Measurements from ENCODE around the gene CAPS. TPM values are rescaled to one million over a fixed set of nuclear protein-coding genes. Genes with fewer than 3 reads are reported as not detected.
"Not testable (repeated sequence)": the region's sequence is repeated elsewhere in the genome, so short reads cannot be mapped to it uniquely, and the experiment has no call there.

Gene CAPS
- total RNA-seq, 2 donors from 2014 or later: 6.6 to 6.7 TPM

- H3K27ac Mint-ChIP-seq; H3K27ac ChIP-seq (ENCODE audit: low read depth, low read length); H3K9ac ChIP-seq (ENCODE audit: extremely low read depth, low read length, poor library complexity, severe bottlenecking); H3K4me1 Mint-ChIP-seq; H3K36me3 Mint-ChIP-seq (ENCODE audit: low read depth); H3K27me3 Mint-ChIP-seq (ENCODE audit: insufficient read depth); H3K9me3 ChIP-seq (ENCODE audit: control insufficient read depth, low read length); H3K27me3 ChIP-seq (ENCODE audit: control insufficient read depth, insufficient read depth, low read length, poor library complexity, severe bottlenecking); H3K4me1 ChIP-seq (ENCODE audit: control insufficient read depth, insufficient read depth, low read length); H3K4me3 Mint-ChIP-seq; DNase-seq; H3K4me3 ChIP-seq (ENCODE audit: low read length); H3K9me3 Mint-ChIP-seq; H3K36me3 ChIP-seq (ENCODE audit: control insufficient read depth, insufficient read depth, low read length): not testable (repeated sequence)
- WGBS, 2 experiments (ENCODE audit: insufficient coverage in 1 of 2, insufficient read length in 1 of 2): 79 to 86% methylated on average over 7 to 11 of the region's 11 CpGs
Measured at GRCh38 chr19:5884065-5884811, 29.8 kb upstream of the CAPS start.

- Histone ChIP-seq H3K27ac (ENCODE audit: low read depth, low read length) (no peak overlapping the region), H3K9ac (ENCODE audit: extremely low read depth, low read length, poor library complexity, severe bottlenecking) (no peak overlapping the region), H3K9me3 (ENCODE audit: control insufficient read depth, low read length) (no peaks in the 10 kb centered on the region), H3K27me3 (ENCODE audit: control insufficient read depth, insufficient read depth, low read length, poor library complexity, severe bottlenecking) (no peaks in the 10 kb centered on the region), H3K4me1 (ENCODE audit: control insufficient read depth, insufficient read depth, low read length) (no peaks in the 10 kb centered on the region), H3K36me3 (ENCODE audit: control insufficient read depth, insufficient read depth, low read length) (no peaks in the 10 kb centered on the region), H3K4me3 (ENCODE audit: low read length) (no peak overlapping the region)
- Mint-ChIP-seq H3K27ac (no peak overlapping the region), H3K4me1 (peaks cover 3% of the 10 kb centered on the region), H3K36me3 (ENCODE audit: low read depth) (no peaks in the 10 kb centered on the region), H3K9me3 (no peaks in the 10 kb centered on the region), H3K27me3 (ENCODE audit: insufficient read depth) (peaks cover 2% of the 10 kb centered on the region), H3K4me3 (no peak overlapping the region)
- 88 to 92% methylated on average over 14 to 17 of the region's 17 CpGs for WGBS, 2 experiments (ENCODE audit: insufficient coverage in 1 of 2, insufficient read length in 1 of 2)
- DNase-seq: no peak
- no peak for TF ChIP-seq CTCF (conservative IDR thresholded peaks at IDR 0.05)
Measured at GRCh38 chr19:5889288-5889971, 24.6 kb upstream of the CAPS start.

- no peaks in the 10 kb centered on the region for H3K4me1 ChIP-seq (ENCODE audit: control insufficient read depth, insufficient read depth, low read length)
- Mint-ChIP-seq H3K27me3 (ENCODE audit: insufficient read depth) (peaks cover 2% of the 10 kb centered on the region), H3K27ac (no peak overlapping the region), H3K9me3 (no peaks in the 10 kb centered on the region), H3K4me3 (no peak overlapping the region), H3K36me3 (ENCODE audit: low read depth) (no peaks in the 10 kb centered on the region), H3K4me1 (peaks cover 3% of the 10 kb centered on the region)
- TF ChIP-seq CTCF (conservative IDR thresholded peaks at IDR 0.05): no peak
- DNase-seq: no peak
- H3K27me3 ChIP-seq (ENCODE audit: control insufficient read depth, insufficient read depth, low read length, poor library complexity, severe bottlenecking): no peaks in the 10 kb centered on the region
- H3K9me3 ChIP-seq (ENCODE audit: control insufficient read depth, low read length): no peaks in the 10 kb centered on the region
- no peak overlapping the region for H3K9ac ChIP-seq (ENCODE audit: extremely low read depth, low read length, poor library complexity, severe bottlenecking)
- 75 to 79% methylated on average over 9 to 10 of the region's 10 CpGs for WGBS, 2 experiments (ENCODE audit: insufficient coverage in 1 of 2, insufficient read length in 1 of 2)
- no peak overlapping the region for H3K4me3 ChIP-seq (ENCODE audit: low read length)
- no peaks in the 10 kb centered on the region for H3K36me3 ChIP-seq (ENCODE audit: control insufficient read depth, insufficient read depth, low read length)
- H3K27ac ChIP-seq (ENCODE audit: low read depth, low read length): no peak overlapping the region
Measured at GRCh38 chr19:5890099-5890498, 24.0 kb upstream of the CAPS start.
